Panc1 (cell line): ENCODE measurements around the gene ZDHHC8.
A peak's percentile ranks its signal among the peaks of the same experiment; 100 is the strongest.

Experiments used
- CTCF ChIP-seq: fragments of 450-650 bp; IDR thresholded peaks from 2 replicates; pipeline ENCODE4 v1.5.1; 2017; ENCODE audit warnings: mild to moderate bottlenecking
- POLR2AphosphoS5 ChIP-seq: IDR thresholded peaks from 2 replicates; pipeline ENCODE4 v1.6.1; 2012; ENCODE audit warnings: mild to moderate bottlenecking, low read depth, low read length, moderate library complexity
- SIN3A ChIP-seq: IDR thresholded peaks from 2 replicates; pipeline ENCODE4 v1.6.1; 2012; ENCODE audit warnings: low read depth, mild to moderate bottlenecking, low read length, moderate library complexity, borderline replicate concordance; ENCODE audit not compliant: insufficient read depth

- TF ChIP-seq CTCF (peak; percentile 75), POLR2AphosphoS5 (no peak; the same call in 1 of the 2 replicates), SIN3A (no peak)
Observed at GRCh38 chr22:20111045-20111688, 20.4 kb upstream of the ZDHHC8 start.
